HFF-Myc (cell line): ENCODE data around the gene SARS1.
A peak's percentile ranks its signal among the peaks of the same experiment; 100 is the strongest.

Experiments used
- DNase-seq: peaks from one replicate; pipeline ENCODE4 v3.0.0-alpha.2; 2011; ENCODE audit warnings: low read depth; ENCODE audit errors: extremely low read depth
- H3K4me3 ChIP-seq: replicated peaks from 2 replicates; pipeline ENCODE4 v1.5.1; 2011; ENCODE audit warnings: low read depth, mild to moderate bottlenecking, control low read depth, low read length
- TF ChIP-seq, protein P1 (sequence below): IDR thresholded peaks from 2 replicates; pipeline ENCODE4 v1.5.1; 2012; ENCODE audit warnings: mild to moderate bottlenecking, low read depth, low read length, control low read depth; ENCODE audit errors: missing control alignments

Gene SARS1

DNA sequence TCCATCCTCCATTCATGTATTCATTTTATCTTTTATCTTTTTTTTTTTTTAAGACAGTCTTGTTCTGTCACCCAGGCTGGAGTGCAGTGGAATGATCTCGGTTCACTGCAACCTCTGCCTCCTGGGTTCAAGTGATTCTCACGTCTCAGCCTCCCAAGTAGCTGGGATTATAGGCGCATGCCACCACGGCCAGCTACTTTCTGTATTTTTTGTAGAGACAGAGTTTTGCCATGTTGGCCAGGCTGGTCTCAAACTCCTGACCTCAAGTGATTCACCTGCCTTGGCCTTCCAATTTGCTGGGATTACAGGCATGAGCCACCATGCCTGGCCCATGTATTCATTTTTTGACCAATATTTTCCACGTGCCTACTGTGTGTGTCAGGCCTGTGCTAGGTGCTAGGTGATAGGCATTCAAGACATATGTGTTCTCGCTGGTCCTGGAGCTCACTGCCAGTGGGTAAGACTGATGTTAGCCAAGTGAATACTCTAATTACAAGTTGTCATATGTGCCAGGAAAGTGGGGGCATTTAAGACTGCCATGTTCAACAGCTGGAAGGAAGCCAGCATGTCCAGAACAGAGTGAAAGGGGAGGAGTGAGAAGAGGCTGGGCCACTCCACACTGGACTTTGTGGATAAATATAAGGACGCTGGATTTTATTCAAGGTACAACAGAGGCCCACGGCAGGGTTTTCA is 30.3 kb downstream of the SARS1 start:
- TF ChIP-seq, protein P1, sequence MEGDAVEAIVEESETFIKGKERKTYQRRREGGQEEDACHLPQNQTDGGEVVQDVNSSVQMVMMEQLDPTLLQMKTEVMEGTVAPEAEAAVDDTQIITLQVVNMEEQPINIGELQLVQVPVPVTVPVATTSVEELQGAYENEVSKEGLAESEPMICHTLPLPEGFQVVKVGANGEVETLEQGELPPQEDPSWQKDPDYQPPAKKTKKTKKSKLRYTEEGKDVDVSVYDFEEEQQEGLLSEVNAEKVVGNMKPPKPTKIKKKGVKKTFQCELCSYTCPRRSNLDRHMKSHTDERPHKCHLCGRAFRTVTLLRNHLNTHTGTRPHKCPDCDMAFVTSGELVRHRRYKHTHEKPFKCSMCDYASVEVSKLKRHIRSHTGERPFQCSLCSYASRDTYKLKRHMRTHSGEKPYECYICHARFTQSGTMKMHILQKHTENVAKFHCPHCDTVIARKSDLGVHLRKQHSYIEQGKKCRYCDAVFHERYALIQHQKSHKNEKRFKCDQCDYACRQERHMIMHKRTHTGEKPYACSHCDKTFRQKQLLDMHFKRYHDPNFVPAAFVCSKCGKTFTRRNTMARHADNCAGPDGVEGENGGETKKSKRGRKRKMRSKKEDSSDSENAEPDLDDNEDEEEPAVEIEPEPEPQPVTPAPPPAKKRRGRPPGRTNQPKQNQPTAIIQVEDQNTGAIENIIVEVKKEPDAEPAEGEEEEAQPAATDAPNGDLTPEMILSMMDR: no peak
- no peak overlapping the region for H3K4me3 ChIP-seq
- no peak for DNase-seq

DNA sequence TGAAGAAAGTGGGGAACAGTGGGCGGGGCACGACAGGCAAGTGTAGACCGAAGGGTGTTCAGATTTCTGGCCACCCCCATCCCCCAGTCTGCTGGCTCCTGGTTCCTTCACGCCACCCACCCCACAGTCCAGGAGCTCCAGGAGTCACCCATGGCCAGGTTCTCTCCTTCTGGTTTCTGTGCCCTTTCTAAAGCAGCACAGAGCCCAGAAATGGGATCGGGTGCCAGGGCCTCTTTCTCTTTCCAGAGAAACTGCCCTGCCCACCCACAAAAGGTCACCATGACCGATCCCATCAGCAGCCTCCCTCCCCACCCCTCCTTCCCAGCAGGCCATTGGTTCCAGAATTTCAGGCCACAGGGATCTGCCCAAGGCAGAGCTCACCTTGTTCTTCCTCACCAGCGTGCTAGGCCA is 32.4 kb downstream of the SARS1 start:
- DNase-seq: no peak
- TF ChIP-seq, protein P1: no peak
- H3K4me3 ChIP-seq: no peak overlapping the region

DNA sequence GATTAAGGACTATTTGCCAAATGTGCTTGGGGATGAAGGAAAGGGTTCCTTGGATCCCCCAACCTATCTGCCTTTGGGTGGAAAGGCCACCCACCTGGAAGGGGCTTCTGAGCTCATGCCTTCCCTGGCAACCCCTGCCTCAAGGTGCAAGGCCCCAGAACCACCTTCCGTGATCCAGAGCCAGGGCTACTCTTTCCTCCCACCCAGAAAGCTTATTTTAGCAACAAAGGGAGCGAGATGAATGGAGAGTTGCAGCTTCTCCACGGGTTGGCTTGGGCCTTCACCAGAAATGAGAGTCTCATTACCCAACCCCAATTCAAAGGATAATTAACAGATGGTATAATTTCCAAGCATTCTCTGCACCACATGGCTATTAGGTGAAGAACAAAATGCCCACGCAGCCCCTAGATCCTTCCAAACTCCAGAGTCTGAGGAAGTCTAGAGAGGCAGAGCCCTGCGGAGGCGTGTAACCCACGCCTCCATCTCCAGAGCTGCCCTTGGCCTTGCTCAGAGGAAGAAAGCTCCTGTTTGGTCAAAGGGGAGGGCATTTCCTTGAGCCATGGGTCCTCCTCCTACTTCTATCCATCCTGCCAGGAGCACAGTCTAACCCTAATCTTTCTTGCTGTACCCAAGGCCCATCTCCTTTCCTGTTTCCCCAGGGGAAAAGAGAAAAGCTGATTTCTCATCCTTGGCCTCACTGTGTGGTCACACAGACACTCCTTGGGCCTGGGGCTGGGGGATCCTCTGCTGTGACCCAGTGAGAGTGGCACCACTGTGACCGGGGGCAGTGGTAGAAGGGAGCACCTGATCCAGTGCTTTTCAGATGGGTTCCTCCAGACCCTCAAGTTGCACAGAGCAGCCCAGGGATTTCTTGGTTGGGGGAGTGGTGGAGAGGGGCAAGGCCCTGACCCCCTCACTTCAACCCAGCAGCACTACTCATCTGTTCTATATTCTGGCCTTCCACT is 34.0 kb downstream of the SARS1 start:
- DNase-seq: no peak
- TF ChIP-seq, protein P1: no peak
- H3K4me3 ChIP-seq: no peak overlapping the region

DNA sequence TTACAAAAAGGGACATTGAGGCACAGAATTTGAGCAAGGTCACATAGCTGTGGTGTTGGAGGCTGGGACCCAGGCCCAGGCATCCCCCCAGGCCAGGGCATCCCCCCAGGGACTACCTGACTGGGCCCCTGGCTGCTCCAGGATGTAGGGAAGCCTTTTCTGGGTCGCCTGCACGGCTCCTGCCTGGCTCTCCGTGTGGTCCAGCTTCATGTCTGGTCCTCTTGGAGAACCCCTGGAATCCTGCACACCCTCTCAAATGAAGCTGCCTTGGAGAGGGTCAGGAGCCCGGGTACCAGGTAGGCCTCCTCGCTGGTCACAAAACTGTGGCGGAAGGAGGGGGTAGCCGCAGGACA is 34.7 kb downstream of the SARS1 start:
- TF ChIP-seq, protein P1: no peak
- no peak for DNase-seq
- no peak overlapping the region for H3K4me3 ChIP-seq

DNA sequence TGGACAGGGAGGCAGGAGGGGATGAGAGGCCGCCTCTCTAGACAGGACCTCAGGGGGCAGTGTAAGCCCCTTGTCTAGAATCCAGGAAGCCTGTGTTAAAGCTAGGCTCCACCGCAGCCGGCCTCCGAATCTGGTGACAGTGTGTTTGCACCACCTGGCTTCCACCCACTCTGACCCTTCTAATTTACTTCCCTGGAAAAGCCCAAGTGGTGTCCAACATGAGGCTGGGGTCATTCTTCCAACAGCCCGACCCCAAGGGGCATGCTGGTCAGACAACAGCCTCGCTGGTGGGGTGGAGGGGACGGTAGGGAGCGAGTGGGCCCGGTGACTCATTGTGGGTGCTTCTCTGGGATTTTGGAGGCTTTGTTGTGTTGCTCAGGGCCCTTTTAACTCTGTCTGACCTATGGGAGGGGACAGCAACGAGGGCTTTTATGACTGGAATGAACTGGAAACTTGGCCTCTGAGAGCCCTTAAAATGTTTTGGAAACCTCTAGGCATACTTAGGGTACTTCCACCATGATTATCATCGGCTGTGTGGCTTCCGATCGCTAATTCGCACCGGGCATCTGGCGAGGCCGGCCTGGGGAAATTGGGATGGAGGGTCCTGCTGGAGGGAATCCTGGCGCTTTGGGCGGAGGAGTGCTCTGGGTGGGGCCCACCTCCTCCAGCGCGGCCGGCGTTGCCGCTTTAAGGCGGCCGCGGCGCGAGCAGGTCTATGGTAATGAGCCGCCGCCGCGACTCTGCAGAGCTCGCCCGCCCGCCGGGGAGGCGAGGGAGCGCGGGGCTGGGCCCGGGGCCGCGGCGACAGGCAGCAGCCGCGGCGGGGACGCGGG is 35.3 kb downstream of the SARS1 start, which contains the start of gene CELSR2:
Gene CELSR2, plus strand, starts transcription at position 743 of the 833 bp plus-strand sequence. CDS start 541 bp downstream, outside the sequence.
- no peak for DNase-seq
- TF ChIP-seq, protein P1: no peak
- H3K4me3 ChIP-seq: peak within 1 kb of the TSS; percentile 32

DNA sequence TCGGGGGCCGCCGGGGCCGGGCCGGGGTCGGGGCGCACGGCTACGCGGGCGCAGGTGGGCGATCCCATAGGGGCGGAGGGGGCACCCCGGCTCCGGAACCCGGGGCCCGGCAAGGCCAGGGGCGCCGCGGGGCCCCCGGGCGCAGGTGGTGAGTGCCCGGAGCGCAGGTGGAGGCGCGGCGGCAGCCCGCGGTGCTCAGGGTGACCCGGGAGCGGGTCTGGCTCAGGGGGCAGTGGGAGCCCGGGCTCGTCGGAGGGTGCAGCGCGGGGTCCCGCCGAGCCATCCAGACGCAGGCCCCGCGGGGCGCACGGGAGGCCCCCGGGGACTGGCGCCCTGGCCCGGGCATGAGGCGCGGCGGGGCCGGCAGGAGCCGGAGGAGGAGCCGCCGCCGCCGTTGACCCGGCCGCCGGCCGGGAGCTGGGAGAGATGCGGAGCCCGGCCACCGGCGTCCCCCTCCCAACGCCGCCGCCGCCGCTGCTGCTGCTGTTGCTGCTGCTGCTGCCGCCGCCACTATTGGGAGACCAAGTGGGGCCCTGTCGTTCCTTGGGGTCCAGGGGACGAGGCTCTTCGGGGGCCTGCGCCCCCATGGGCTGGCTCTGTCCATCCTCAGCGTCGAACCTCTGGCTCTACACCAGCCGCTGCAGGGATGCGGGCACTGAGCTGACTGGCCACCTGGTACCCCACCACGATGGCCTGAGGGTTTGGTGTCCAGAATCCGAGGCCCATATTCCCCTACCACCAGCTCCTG is 36.1 kb downstream of the SARS1 start:
- H3K4me3 ChIP-seq: peak overlapping the region; percentile 32
- TF ChIP-seq, protein P1: no peak
- no peak for DNase-seq
